ENCODE measurements around the gene NF2.

The NF2 gene

DNA sequence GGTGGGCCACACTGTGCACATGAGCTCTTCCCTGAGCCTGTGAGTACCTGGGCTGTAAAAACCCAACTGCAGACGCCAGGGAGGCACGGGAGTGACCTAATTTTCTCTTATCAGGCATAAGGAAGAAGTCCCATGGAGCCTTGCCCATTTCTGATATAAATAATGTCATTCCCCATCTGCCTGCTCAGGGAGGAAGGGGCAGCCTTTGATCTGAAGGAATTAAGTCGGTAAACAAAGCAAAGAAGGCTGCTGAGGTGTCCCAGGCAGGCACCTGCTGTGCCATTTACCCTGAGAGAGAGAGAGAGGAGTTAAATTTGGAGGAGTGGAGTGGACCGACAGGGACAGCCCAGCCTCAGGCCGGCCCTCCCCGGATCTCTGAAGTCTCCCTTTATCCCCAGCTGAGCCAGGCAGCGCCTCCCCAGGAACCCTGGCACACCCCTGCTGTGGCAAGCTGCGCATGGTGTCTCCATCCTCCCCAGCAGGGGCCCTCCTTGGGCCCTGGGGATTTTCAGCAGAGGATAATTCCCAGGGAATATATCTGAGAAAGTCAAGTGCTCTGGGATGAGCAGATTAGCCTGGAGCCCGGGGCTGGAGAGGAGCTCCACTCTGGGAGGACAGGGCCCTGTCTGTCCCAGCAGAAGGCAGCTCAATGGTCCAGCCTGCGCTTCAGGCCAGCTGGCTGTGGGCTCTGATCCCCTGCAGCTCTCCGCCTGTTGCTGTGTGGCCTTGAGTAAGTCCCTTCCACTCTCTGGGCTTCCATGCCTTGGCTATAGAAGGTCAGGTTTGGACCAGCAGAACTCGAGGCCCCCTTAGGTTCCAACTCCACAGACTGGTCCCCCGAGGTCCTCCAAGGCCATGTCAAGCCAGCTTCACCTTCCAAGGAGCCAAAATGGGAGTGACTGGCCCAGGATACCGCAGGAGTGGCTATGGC, 98.8 kb downstream of the NF2 start:
- peak; percentile 35 for DNase-seq (ENCODE audit: low read depth)

DNA sequence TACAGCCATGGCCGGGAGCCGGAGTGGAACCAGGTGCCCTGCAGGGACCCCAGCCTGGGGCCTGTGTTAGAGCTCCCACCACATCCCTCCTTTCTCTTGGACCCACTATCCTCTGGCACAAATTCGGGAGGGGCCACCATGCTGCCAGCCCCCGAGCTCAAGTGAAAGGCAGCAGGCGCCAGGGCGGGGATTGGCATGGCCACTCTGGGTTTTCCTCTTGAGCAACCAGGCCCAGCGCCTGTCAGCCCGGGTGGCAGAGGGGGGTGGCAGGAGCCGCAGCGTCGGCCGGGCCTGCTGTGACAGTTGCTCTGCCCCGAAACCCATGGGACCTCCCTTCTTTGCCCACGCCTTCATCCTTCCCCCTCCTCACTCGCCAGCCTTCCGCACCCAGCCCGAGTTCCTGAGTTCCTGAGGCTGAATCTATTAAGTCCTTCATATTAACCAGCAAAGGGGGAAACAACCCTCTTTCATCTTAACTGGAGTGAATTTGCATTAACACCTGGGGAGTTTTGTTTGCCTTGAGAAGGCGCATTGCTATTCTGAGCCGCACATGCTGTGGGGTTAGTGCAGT, 99.6 kb downstream of the NF2 start:
- no peak for DNase-seq (ENCODE audit: low read depth)

DNA sequence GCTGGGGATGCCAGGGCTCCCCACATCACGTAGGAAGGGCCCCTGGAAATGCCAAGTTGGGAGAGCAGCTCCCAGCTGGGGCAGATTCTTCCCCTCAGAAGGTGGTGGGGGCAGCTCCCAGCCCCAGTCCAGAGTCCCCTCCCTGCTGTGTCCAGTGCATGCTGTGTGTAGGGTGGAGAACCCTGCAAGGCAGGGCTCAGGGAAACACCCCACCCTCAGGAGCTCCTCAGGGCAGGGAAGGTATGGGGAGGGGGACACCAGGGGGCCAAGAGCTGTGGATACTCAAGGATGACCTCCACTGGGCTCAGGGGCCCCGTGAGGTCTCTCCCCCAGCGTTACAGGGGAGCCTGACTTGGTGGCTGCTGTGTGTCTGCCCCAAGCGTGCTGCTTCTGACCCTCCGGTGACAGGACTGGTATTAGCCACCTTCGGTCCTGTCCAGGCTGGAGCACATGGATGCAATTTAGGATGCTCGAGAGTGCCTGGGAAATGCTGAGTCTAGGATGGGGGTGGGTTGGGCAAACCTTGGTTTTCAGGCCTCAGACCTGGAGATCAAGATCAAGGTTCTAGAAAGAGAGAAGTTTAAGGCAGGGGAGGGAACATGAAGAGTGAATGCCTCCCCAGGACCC, 100.2 kb downstream of the NF2 start:
- no peak for DNase-seq (ENCODE audit: low read depth)

DNA sequence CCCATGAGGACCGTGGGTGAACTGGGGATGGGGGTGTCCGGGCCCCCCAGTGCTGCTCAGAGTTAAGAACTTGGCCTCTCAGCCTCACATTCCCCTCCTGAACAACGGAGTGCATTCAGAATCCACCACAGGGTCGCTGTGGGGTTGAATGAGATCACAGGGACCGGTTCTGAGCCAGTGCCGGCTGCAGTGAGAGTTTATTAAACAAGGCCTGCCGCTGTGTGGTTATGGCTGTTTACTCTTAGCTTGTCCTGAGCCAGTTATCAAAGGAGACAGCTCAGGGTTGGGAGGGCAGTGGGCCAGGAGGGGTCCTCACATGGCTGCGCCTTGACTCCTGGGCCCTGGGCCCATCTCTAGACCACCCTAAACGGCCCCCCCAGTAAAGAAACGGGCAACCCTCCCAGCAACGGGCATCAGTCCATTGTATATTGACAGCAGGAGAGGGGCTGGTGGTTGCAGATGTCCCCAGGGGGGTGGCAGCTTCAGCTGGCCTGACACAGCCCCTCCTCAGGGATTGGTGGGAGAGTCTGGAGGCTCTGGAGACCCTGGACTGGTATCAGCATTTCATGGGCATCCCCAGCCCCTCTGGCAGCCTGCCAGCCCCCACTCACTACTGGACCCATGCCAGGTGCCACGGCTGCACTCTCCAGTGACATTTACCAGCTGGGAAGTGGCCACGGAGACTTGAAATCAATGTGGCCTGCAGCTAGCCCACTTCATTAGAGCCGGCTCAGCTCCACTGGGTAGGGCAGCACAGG, 101.3 kb downstream of the NF2 start:
- peak; percentile 49 for DNase-seq (ENCODE audit: low read depth)

DNA sequence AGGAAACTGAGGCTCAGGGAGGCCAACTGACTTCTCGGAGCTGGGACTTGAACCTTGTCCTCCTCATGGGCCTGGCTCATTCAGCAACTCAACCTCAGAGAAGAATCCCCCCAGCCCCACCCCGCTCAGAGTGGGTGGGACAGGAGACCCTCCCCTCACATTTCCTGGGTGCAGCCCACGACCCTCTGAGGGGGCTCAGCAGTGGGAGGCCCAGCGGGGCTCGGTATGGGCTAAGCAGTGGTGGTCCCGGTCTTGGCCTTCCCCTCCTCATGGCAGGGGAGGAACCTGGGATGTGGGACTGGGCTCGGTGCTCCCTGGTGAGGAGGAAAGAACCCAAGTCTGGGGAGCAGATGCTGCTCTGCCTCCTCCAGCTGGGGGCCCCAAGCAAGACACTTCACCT, 102.2 kb downstream of the NF2 start:
- DNase-seq (ENCODE audit: low read depth): no peak

DNA sequence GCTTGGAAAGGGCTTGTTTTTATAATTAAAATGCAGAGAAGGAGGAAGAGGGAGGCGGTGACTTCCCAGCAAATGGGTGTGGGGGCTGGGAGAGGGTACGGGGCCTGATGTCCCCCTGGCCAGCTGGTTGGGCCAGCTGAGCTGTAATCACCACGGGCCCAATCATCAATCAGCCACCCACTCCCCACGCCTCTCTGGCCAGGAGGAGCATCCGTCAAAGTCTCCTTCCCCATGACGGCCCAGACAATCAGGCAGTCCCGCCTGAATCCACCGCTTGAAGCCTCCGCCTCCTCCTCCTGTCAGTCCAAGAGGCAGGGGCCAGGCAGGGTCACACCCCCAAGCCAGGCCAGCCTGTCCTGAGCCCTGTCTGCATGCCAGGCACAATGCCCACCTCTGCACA, 103.1 kb downstream of the NF2 start:
- no peak for DNase-seq (ENCODE audit: low read depth)

DNA sequence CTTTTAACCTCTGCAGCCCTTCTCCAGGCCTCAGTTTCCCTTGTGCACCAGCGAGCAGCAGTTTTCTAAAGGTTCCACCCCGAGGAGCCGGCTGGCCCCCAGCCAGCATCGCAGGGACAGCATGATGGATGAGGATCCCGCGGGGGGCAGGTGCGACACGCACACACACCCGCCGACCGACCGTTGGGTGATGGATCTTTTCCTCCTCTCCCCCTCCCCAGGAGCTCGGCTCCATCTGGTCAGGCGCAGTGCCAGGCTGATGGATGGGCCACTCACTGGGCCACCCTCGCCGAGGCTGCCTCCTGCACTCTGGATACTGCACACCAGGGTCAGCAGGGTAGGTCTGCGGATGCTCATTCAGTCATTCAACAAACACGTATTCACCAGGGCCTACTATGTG, 103.6 kb downstream of the NF2 start:
- no peak for DNase-seq (ENCODE audit: low read depth)

DNA sequence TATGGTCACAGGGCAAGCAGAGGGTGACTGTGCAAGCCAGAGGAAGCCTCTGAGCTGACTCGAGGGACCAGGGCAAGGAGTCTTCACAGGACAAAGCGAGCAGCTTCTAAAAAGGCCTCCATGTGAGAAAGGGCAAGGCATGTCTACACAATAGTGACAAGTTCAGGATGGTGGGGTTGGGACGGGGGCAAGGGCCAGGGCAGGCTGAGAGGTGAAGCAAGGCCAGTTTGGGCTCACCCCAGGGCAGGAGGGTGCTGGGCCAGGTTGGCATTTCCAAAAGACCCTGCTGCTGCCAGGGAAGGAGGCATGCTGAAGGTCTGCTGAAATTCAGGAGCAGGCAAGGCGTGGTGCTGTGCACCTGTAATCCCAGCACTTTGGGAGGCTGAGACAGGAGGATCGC, 104.0 kb downstream of the NF2 start:
- DNase-seq (ENCODE audit: low read depth): no peak

DNA sequence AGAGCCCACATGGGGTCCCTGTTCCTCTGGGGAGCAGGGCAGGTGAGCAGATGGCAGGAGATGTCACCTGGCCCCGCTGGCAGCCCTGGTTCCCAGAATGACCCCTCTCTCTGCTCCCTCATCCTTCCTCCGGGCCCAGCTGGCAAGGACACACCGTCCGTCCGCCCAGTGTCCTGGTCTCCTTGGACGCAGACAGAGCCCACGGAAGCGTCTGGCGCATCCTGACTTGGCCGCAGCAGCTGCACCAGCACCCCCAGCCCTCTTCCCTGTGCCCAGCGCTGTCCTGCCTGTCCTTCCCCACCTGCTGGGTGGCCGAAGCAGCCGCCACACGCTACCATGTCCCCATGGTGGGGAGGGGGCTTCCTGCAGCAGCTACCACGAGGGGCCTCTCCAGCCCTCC, 106.8 kb downstream of the NF2 start:
- no peak for DNase-seq (ENCODE audit: low read depth)

DNA sequence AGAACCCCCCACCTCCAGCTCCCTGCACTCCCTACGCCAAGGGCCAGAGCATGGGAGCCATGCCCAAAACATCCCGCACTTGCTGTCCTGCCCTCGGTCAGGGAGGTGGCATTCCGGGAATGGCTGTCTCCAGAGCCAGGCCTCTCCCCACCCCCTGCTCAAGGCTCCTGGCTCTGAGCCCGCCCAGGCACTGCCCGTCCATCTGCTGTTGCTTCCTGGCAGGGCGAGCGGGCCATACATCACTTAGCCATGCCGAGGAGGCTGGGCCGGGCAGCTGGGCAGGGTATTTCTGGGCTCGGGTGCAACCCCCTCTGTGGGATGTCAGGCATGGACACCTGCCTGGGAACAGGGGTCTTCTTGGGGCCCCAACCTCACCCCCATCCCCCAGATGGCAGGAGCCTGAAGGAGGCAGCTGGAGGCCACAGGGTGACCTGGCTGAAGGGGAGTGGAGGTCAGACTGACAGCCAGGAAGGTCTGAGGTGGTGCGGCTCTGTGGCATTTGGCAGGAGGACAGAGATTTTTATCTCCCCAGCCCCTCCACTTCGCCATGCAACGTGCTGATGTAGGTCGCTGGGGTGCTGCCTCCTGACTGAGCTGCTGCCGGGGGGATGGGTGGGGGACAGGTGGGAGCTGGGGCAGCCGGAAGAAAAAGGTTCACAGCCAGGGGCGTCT, 107.6 kb downstream of the NF2 start:
- no peak for DNase-seq (ENCODE audit: low read depth)

DNA sequence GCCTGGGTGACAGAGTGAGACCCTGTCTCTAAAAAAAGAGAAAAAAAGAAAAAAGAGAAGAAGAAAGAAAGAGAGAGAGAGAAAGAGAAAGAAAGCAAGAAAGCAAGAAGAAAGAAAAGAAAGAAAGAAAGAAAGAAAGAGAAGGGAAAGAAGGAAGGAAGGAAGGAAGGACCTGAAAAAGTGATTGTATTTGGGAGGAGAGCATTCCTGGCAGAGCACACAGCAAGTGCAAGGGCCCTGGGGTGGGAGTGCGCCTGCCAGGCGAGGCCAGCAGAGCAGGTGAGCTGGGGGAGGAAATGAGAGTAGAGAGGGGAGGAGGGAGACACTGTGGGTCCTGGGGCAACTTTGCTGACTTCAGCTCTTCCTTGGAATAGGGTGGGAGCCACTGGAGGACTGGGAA, 108.7 kb downstream of the NF2 start:
- DNase-seq (ENCODE audit: low read depth): no peak

DNA sequence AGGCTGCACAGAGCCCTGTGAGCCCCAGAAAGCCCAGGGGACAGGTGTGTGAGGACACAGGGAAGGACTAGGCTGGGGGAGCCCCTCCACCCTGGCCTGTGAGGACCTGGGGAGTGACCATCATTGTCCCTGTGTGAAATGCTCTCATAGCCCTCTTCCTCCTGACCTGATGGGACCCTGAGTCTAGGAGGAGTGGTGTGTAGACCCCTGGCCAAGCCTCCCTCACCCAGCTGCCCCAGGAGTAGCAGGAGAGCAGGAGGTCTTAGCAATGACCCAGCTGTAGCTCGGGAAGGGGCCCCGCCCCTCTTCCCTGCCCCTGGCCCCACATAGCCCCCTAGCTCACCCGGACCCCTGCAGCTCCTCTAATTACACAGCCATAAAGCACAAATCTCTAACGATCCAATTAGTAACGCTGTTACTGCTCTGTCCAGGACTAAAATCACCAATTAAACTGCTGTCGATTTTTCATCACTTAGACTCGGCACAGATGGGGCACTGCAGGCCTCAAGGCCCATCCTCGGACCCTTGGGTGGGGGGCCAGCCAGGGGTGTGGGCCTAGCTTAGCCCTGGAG, 109.8 kb downstream of the NF2 start:
- DNase-seq (ENCODE audit: low read depth): no peak

DNA sequence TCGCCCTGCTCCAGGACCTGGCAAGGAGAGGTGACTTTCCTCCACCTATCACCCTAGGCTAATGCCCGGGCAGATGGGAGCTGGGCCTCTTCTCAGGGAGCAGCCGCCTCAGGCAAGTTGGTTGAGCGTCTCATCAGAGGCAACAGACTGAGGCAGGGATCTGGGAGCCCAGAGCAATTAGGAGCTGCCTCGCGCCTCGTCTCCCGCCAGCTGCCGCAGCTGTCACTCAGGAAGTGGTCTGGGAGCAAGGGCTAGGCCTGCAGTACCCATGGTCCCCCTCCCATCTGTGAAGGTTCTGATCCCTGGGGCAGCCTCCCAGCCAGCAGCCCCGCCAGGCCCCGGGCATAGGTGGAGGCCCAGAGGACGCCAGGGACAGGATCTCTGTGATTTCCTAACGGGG, 111.8 kb downstream of the NF2 start:
- no peak for DNase-seq (ENCODE audit: low read depth)

DNA sequence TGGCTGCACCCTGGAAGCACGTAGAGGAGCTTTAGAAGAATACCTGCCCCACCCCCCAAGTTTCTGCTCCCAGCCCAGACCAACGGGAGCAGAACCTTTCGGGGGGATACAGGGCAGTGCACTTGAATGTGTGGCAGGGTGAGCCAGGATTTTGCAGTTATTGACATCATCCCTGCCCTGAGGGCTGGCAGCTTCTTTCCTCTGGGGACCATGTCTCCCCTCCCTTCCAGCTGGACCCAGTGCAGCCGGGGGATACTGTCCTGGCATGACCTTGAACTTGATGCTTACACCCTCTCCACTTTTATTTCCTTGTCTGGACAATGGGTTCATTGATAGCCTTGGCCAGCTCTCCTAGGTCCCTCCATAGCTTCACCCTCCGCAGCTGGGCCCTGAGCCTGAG, 112.3 kb downstream of the NF2 start:
- DNase-seq (ENCODE audit: low read depth): no peak

DNA sequence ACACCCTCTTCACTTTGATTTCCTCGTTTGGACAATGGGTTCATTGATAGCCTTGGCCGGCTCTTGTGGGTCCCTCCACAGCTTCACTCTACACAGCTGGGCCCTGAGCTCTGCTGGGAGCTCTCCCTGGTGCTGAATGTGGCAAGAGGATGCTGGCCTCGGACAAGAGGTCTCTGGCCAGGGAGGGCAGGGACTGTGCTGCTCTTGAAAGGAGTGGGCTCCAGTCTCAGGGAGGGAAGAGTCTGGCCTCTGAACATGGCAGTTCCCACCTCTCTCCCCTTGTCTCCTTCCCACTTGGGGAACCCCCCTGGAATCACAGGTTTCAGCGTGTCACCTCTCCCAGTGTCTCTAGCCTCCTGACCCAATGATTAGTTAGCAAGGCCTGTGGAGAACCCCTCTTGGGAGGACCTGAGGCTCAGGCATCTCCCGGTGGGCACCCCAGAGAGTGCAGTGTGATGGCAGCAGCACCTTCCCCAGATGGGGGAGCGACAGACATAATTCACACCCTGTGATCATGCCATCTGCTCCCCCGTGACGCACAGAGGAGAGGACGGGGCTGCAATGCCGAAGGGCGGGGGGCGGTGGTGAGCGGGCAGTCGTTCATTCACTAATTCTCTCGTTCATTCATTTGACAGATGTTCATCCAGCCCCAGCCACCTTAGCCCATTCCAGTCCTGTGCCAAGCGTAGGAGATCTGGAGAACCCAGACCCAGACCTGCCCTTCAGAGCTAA, 113.5 kb downstream of the NF2 start:
- DNase-seq (ENCODE audit: low read depth): peak; percentile 77

DNA sequence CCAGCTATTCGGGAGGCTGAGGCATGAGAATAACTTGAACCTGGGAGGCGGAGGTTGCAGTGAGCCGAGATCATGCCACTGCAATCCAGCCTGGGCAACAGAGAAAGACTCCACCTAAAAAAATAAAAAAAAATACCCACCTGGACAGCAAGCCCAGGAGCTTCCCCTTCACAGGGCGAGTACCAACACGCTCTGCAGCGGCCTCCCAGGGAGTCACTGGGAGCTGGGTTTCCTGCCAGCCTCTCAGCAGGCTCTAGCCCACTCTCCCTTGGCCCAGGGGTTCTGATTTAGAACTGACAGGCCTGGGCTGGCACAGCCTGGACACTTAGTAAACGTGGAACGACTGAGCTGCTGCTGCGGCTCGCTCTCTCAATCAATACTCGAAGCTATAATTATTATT, 114.4 kb downstream of the NF2 start:
- no peak for DNase-seq (ENCODE audit: low read depth)

DNA sequence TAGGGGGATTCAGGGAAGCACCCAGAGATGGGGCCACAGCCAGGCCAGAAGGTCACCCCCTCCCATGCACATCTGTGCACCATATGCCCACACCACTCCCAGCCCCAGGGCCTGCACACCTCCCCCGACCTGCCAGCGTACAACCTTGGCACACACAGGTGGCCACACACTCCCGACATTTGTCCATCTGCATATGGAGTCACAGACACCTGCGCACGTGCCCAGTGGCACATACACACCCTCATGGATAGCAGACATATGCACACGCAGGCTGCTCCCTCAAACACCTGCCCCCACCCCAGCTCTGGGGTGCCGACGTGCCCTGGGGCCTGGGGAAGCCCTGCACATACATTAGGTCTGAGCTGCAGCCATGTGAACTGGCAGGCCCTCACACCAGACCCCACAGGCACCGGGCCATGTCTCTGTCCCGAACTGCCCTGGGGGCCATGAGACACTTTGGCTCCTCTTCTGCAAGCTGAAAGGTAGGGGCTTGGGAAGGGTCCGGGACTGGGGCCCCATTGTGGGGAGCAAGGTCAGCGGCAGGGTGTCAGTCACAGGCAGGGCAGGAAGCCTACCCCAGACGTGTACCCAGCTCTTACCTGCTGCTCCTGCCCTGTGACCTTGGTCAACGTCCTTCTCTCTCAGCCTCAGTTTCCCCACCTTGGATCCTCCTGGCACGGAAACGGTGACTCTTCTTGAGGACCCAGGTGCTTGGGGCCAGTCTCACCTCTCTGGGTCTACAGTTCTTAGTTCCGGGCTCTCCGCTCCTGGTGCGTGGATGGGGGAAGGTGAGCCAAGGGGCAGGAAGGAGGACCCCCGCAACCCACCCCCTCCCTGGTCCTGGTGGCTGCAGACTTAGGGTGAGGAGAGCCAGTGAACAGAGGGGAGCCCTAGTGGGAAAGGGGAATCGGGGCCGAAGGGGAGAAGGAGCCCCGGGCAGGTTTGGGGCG, 115.8 kb downstream of the NF2 start:
- no peak for DNase-seq (ENCODE audit: low read depth)

DNA sequence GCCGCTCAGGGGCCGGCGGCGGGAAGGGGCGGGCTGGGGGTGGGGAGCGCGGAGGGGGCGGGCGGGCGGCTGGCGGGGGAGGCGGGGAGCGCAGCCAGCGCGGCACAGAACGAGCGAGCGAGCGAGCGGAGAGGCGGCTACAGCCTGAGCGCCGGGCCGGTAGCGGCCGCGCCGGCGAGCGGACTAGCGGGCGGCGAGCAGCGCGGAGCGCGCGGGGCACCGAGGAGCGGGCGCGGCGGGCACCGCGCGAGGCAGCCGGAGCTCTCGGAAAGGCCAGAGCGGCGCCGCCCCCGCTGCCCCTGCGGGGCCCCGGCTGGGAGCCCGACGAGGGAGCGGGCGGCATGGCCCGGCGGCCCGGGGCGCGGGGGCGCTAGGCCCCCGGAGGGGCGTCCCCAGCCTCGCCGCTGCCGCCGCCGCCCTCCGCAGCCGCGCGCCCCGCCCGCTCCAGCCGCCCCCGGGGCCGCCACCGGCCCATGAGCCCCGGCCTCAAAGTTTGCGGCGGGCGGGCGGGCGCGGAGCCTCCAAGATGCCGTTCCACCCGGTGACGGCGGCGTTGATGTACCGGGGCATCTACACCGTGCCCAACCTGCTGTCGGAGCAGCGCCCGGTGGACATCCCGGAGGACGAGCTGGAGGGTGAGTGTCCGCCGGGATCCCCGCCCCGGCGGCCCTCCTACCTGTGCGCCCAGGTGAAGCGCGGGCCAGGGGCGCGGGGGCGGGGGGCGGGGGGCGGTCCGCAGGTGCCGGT, 116.6 kb downstream of the NF2 start, which contains the start of gene CABP7:
Gene CABP7 (plus strand): TSS at position 105 of the 747 bp plus-strand sequence. CDS start 422 bp downstream, at position 527.
- DNase-seq (ENCODE audit: low read depth): peak; percentile 16

DNA sequence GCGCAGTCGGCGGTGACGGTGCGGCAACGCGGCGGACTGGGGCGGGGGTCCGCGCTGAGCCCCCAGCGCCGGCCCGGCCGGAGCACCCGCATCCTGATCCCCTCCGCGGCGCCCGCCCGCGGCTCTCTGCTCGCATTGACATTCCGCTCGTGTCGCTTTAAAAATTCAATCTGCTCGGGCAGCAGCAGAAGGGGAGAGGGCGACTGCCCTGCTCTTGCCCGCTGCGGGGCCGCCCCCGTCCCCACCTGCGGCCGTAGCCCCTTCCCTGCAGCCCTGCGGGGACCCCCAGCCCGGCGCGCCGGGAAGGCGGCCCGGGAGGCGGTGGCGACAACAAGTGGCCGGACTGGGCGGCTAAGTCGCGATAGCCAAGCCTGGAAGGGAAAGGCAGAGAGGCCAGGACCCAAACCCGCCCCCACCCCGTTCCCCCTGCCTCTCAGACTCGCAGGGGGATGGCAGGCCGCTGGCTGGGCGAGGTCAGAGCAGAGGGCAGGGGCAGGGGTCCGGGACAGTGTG, 117.4 kb downstream of the NF2 start:
- no peak for DNase-seq (ENCODE audit: low read depth)
